Transverse colon (tissue), 4 donors: ENCODE data around the gene ANKS3. TPM values are rescaled to one million over a fixed set of nuclear protein-coding genes. Genes with fewer than 3 reads are reported as not detected.

Experiments used
- DNase-seq: peaks from one replicate; pipeline ENCODE4 v3.0.0-alpha.2; 2019
- H3K27ac ChIP-seq, 4 donors: fragments of 200-600 bp; sonication (generic); 2 replicates each; pipeline ENCODE4 v1.5.1; 2016 to 2018; ENCODE audit warnings: inconsistent platforms in 4 of 4
- H3K27me3 ChIP-seq: fragments of 200-600 bp; sonication (generic); 2 replicates; pipeline ENCODE4 v1.5.1; 2017; ENCODE audit warnings: inconsistent platforms
- H3K36me3 ChIP-seq, 4 donors: fragments of 200-600 bp; sonication (generic); 2 replicates each; pipeline ENCODE4 v1.5.1; 2017 to 2019; ENCODE audit warnings: inconsistent platforms in 4 of 4
- H3K4me1 ChIP-seq, 4 donors: fragments of 200-600 bp; sonication (generic); 2 replicates each; pipeline ENCODE4 v1.5.1; 2017 to 2020; ENCODE audit warnings: inconsistent platforms in 4 of 4
- H3K4me3 ChIP-seq, 4 donors: fragments of 200-600 bp; sonication (generic); 1 replicate in 1 of 4; 2 replicates in 3 of 4; pipeline versions ENCODE4 v1.5.1 to v1.6.1; 2017 to 2019; ENCODE audit warnings: inconsistent platforms in 4 of 4
- H3K9me3 ChIP-seq, 2 donors: fragments of 200-600 bp; sonication (generic); 2 replicates each; pipeline ENCODE4 v1.5.1; 2017 to 2019; ENCODE audit warnings: inconsistent platforms in 2 of 2
- CTCF ChIP-seq, 5 experiments: fragments of 200-600 bp in 3 of 5; fragments of 450-650 bp in 2 of 5; sonication (generic) in 3 of 5; IDR thresholded peaks; 1 replicate in 2 of 5; 2 replicates in 3 of 5; pipeline ENCODE4 v1.5.1; 2016 to 2017; ENCODE audit warnings: antibody characterized with exemption in 5 of 5, inconsistent platforms in 3 of 5, mild to moderate bottlenecking in 2 of 5, moderate library complexity in 1 of 5
- EP300 ChIP-seq: sonication (generic); formaldehyde crosslinking; IDR thresholded peaks from one replicate; pipeline ENCODE4 v1.6.1; 2017; ENCODE audit warnings: antibody characterized with exemption, low read depth
- POLR2A ChIP-seq: fragments of 450-650 bp; IDR thresholded peaks from one replicate; pipeline ENCODE4 v1.6.1; 2016; ENCODE audit warnings: antibody characterized with exemption, mild to moderate bottlenecking, moderate library complexity
- POLR2AphosphoS5 ChIP-seq, 3 donors: sonication (generic); formaldehyde crosslinking; IDR thresholded peaks; one replicate each; pipeline ENCODE4 v1.6.1; 2016; ENCODE audit warnings: antibody characterized with exemption in 3 of 3
- WGBS, 2 donors: methylation state at CpG; one replicate each; pipeline ENCODE4 v1.1.5; 2018; ENCODE audit warnings: low coverage in 1 of 2; 5-methylcytosine and 5-hydroxymethylcytosine counted together
- in situ Hi-C, 4 donors: fragments of 200-750 bp; cut with MboI; loops; one replicate each; pipeline versions ENCODE4 v1.15.0 to v1.15.1; 2017; ENCODE audit warnings: low sequenced_read_pairs in 3 of 4, low pct_ligation_motif_present in 1 of 4, low pct_unique_long_range_greater_than_20kb in 1 of 4
- intact Hi-C: fragments of 100-400 bp; cut with DNase I; formaldehyde crosslinking; loops from one replicate; pipeline ENCODE4 v1.15.1; 2023; ENCODE audit warnings: low total_unique reads
- total RNA-seq, 4 donors: library from RNA; depleted of rRNA; stranded (reverse); fragments of >200 nt; gene quantifications; one replicate each; pipeline ENCODE4 v1.1.0, GENCODE V29; 2016

Gene ANKS3
- total RNA-seq, result 10 to 100 TPM; 14.9 to 38.4 (median 25.0) TPM

GRCh38 chr16:4734063-4734729, at the start of gene ANKS3, which contains the start of gene DNAAF8:
Gene ANKS3, minus strand, starts transcription at chr16:4734271. Its CDS starts 4,122 bp downstream, at chr16:4730149.
Gene DNAAF8, plus strand, starts transcription at chr16:4734537. Its CDS starts 1,978 bp downstream, at chr16:4736515.
- TF ChIP-seq POLR2AphosphoS5 (IDR thresholded peaks at IDR 0.05) (peak; percentile 49 to 69 (median 63)), EP300 (no peak)
- Histone ChIP-seq H3K27me3 (no peaks in the 10 kb centered on the region), H3K4me3 (peak within 1 kb of the TSS; percentile 81 to 93 (median 90)), H3K27ac (peak within 1 kb of the TSS; percentile 83 to 95 (median 88)), H3K36me3 (peaks cover 0 to 3% (median 0%) of the 10 kb centered on the region in 4 donors), H3K9me3 (no peaks in the 10 kb centered on the region), H3K4me1 (peaks cover 0 to 17% (median 9%) of the 10 kb centered on the region in 4 donors)
- in situ Hi-C loops, result no loop called here
- DNase-seq, result peak; percentile 96
- intact Hi-C loops, result no loop called here
- 1% methylated on average over 67 of the region's 70 CpGs; no CpG with 5 or more reads in 1 of the 2 donors for WGBS, 2 donors

- no peaks in the 10 kb centered on the region for H3K36me3 ChIP-seq
- no peak overlapping the region for H3K4me3 ChIP-seq
- no peak overlapping the region for H3K27ac ChIP-seq
- DNase-seq, result no peak
- H3K4me1 ChIP-seq, result peaks cover 0 to 5% (median 0%) of the 10 kb centered on the region in 4 donors
- H3K27me3 ChIP-seq, result no peaks in the 10 kb centered on the region
- in situ Hi-C loops (no loop called here), intact Hi-C loops (no loop called here)
- TF ChIP-seq CTCF (IDR thresholded peaks at IDR 0.05) (no peak), POLR2A (no peak), POLR2AphosphoS5 (IDR thresholded peaks at IDR 0.05) (no peak), EP300 (no peak)
- WGBS, 2 donors, result 92 to 95% methylated on average over 5 to 16 of the region's 25 CpGs
- no peaks in the 10 kb centered on the region for H3K9me3 ChIP-seq
These were observed 49.3 kb upstream of the ANKS3 start for GRCh38 chr16:4783251-4783950.

- intact Hi-C loops (no loop called here), in situ Hi-C loops (no loop called here)
- 20 to 72% methylated on average over 1 to 4 of the region's 4 CpGs for WGBS, 2 donors
These were observed 46.2 kb upstream of the ANKS3 start for GRCh38 chr16:4780235-4780634.

GRCh38 chr16:4778050-4778392, 44.0 kb upstream of the ANKS3 start:
- 80 to 85% methylated on average over 1 to 4 of the region's 5 CpGs for WGBS, 2 donors
- no peaks in the 10 kb centered on the region for H3K4me1 ChIP-seq
- H3K4me3 ChIP-seq, result no peak overlapping the region
- H3K9me3 ChIP-seq, result no peaks in the 10 kb centered on the region
- no peaks in the 10 kb centered on the region for H3K27me3 ChIP-seq
- in situ Hi-C loops (no loop called here), intact Hi-C loops (no loop called here)
- DNase-seq, result no peak
- no peak for TF ChIP-seq POLR2AphosphoS5 (IDR thresholded peaks at IDR 0.05)
- TF ChIP-seq POLR2A, result no peak
- H3K36me3 ChIP-seq, result no peaks in the 10 kb centered on the region
- H3K27ac ChIP-seq, result no peak overlapping the region

More at GRCh38 chr16:4780235-4780634, 46.2 kb upstream of the ANKS3 start:
- Histone ChIP-seq H3K27me3 (no peaks in the 10 kb centered on the region), H3K36me3 (no peaks in the 10 kb centered on the region), H3K27ac (peak overlapping the region in 1 of 4 donors; percentile 30), H3K9me3 (no peaks in the 10 kb centered on the region), H3K4me1 (no peaks in the 10 kb centered on the region), H3K4me3 (no peak overlapping the region)
- TF ChIP-seq POLR2A (no peak), POLR2AphosphoS5 (IDR thresholded peaks at IDR 0.05) (peak in 1 of 3 donors; percentile 18), CTCF (IDR thresholded peaks at IDR 0.05) (no peak), EP300 (no peak)
- DNase-seq, result no peak

- DNase-seq, result no peak
- no peak for TF ChIP-seq CTCF (IDR thresholded peaks at IDR 0.05)
- TF ChIP-seq POLR2A, result no peak
- no peak for TF ChIP-seq EP300
- TF ChIP-seq POLR2AphosphoS5 (IDR thresholded peaks at IDR 0.05), result no peak
- Histone ChIP-seq H3K27me3 (no peaks in the 10 kb centered on the region), H3K4me3 (no peak overlapping the region), H3K4me1 (no peaks in the 10 kb centered on the region), H3K27ac (no peak overlapping the region), H3K9me3 (no peaks in the 10 kb centered on the region), H3K36me3 (no peaks in the 10 kb centered on the region)
- in situ Hi-C loops, result no loop called here
- 92% methylated on average over 1 to 7 of the region's 17 CpGs for WGBS, 2 donors
- intact Hi-C loops, result no loop called here
These were observed 43.4 kb upstream of the ANKS3 start for GRCh38 chr16:4777339-4778049.
